Measurements from ENCODE around the gene CAPN5.

CAPN5 gene

GRCh38 chr11:77103319-77103718 is 36.5 kb downstream of the CAPN5 start:
- Histone ChIP-seq H3K9me2 (ENCODE audit: low read depth, low read length) (no peaks in the 10 kb centered on the region), H3K4me1 (ENCODE audit: insufficient read depth, low read length, severe bottlenecking) (no peaks in the 10 kb centered on the region), H3K9ac (ENCODE audit: low read length) (no peak overlapping the region), H3K27ac (ENCODE audit: low read depth, low read length, poor library complexity, severe bottlenecking) (no peak overlapping the region), H3K79me2 (ENCODE audit: insufficient read depth, low read length) (no peaks in the 10 kb centered on the region), H3K4me2 (ENCODE audit: low read length) (no peak overlapping the region), H4K20me1 (ENCODE audit: insufficient read depth, low read length) (no peaks in the 10 kb centered on the region), H3K27me3 (ENCODE audit: insufficient read depth, low read length) (no peaks in the 10 kb centered on the region), H3F3A (ENCODE audit: insufficient read depth, low read length) (no peaks in the 10 kb centered on the region), H3K36me3 (ENCODE audit: insufficient read depth, low read length) (no peaks in the 10 kb centered on the region), H3K4me3 (ENCODE audit: low read depth, low read length, poor library complexity, severe bottlenecking) (no peak overlapping the region), H2AFZ (ENCODE audit: low read length) (no peak overlapping the region), H3K9me3 (ENCODE audit: low read length) (no peaks in the 10 kb centered on the region)
- TF ChIP-seq EZH2 (IDR thresholded peaks at IDR 0.05; ENCODE audit: borderline replicate concordance, low read length): no peak
- TF ChIP-seq, protein P1, sequence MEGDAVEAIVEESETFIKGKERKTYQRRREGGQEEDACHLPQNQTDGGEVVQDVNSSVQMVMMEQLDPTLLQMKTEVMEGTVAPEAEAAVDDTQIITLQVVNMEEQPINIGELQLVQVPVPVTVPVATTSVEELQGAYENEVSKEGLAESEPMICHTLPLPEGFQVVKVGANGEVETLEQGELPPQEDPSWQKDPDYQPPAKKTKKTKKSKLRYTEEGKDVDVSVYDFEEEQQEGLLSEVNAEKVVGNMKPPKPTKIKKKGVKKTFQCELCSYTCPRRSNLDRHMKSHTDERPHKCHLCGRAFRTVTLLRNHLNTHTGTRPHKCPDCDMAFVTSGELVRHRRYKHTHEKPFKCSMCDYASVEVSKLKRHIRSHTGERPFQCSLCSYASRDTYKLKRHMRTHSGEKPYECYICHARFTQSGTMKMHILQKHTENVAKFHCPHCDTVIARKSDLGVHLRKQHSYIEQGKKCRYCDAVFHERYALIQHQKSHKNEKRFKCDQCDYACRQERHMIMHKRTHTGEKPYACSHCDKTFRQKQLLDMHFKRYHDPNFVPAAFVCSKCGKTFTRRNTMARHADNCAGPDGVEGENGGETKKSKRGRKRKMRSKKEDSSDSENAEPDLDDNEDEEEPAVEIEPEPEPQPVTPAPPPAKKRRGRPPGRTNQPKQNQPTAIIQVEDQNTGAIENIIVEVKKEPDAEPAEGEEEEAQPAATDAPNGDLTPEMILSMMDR (IDR thresholded peaks at IDR 0.05; ENCODE audit: low read length): no peak

GRCh38 chr11:77104727-77105126 is 38.0 kb downstream of the CAPN5 start:
- TF ChIP-seq, protein P1 (IDR thresholded peaks at IDR 0.05; ENCODE audit: low read length): no peak
- TF ChIP-seq EZH2 (IDR thresholded peaks at IDR 0.05; ENCODE audit: borderline replicate concordance, low read length): no peak
- Histone ChIP-seq H3K27ac (ENCODE audit: low read depth, low read length, poor library complexity, severe bottlenecking) (no peak overlapping the region), H3K4me1 (ENCODE audit: insufficient read depth, low read length, severe bottlenecking) (no peaks in the 10 kb centered on the region), H3K9me2 (ENCODE audit: low read depth, low read length) (no peaks in the 10 kb centered on the region), H3K27me3 (ENCODE audit: insufficient read depth, low read length) (no peaks in the 10 kb centered on the region), H3K9me3 (ENCODE audit: low read length) (no peaks in the 10 kb centered on the region), H3K4me3 (ENCODE audit: low read depth, low read length, poor library complexity, severe bottlenecking) (no peak overlapping the region), H2AFZ (ENCODE audit: low read length) (no peak overlapping the region), H3K9ac (ENCODE audit: low read length) (no peak overlapping the region), H3F3A (ENCODE audit: insufficient read depth, low read length) (no peaks in the 10 kb centered on the region), H3K4me2 (ENCODE audit: low read length) (no peak overlapping the region), H4K20me1 (ENCODE audit: insufficient read depth, low read length) (no peaks in the 10 kb centered on the region), H3K36me3 (ENCODE audit: insufficient read depth, low read length) (no peaks in the 10 kb centered on the region), H3K79me2 (ENCODE audit: insufficient read depth, low read length) (no peaks in the 10 kb centered on the region)

DNA sequence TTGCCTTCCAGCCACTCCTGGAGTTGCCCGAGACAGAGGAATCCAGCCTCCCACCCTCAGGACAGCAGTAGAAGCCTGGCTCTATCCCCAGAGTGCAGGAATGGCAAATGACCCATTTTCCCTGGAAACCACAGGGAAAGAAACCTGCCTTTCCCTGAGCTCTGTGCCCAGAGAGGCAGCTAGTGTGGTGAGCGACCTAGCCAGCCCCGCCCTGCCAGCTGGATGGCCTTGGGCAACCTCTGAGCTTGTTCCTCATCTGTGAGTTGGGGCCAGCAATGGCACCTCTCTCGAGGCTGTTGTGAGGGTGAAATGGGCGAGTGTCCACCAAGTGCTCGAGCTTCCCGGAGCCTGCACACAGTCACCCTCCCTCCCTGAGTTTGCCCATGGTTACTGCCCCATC is 39.5 kb downstream of the CAPN5 start:
- Histone ChIP-seq H3K36me3 (ENCODE audit: insufficient read depth, low read length) (no peaks in the 10 kb centered on the region), H3K9me2 (ENCODE audit: low read depth, low read length) (no peaks in the 10 kb centered on the region), H3K4me3 (ENCODE audit: low read depth, low read length, poor library complexity, severe bottlenecking) (no peak overlapping the region), H3K79me2 (ENCODE audit: insufficient read depth, low read length) (no peaks in the 10 kb centered on the region), H3K27ac (ENCODE audit: low read depth, low read length, poor library complexity, severe bottlenecking) (no peak overlapping the region), H3F3A (ENCODE audit: insufficient read depth, low read length) (no peaks in the 10 kb centered on the region), H3K27me3 (ENCODE audit: insufficient read depth, low read length) (no peaks in the 10 kb centered on the region), H3K9me3 (ENCODE audit: low read length) (no peaks in the 10 kb centered on the region), H3K4me2 (ENCODE audit: low read length) (no peak overlapping the region), H2AFZ (ENCODE audit: low read length) (no peak overlapping the region), H3K9ac (ENCODE audit: low read length) (no peak overlapping the region), H4K20me1 (ENCODE audit: insufficient read depth, low read length) (no peaks in the 10 kb centered on the region), H3K4me1 (ENCODE audit: insufficient read depth, low read length, severe bottlenecking) (no peaks in the 10 kb centered on the region)
- TF ChIP-seq, protein P1 (IDR thresholded peaks at IDR 0.05; ENCODE audit: low read length): no peak
- TF ChIP-seq EZH2 (IDR thresholded peaks at IDR 0.05; ENCODE audit: borderline replicate concordance, low read length): no peak
